ENCODE measurements around the gene POLA1.

DNA sequence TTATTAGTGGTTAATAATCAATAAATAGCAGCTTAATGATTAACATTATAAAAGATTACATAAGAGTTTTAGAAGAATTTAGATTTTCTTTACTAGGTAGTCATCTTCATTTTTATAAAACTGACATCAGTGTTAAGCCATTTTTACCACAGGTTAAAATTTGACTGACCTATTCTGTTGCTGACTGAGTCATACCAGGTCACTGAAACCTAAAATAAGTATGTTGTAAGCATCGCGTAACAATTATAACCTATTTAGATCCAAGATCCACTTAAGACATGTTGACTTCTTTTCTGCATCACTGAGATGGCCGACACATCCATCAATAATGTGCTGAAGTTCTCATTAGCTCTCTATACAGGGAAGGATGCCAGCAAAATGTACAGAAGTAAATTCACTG is 285.4 kb downstream of the POLA1 start:
- TF ChIP-seq ZNF585B (tag by site-specific recombination; IDR thresholded peaks at IDR 0.05) (no peak), CTCF (tag by site-specific recombination; IDR thresholded peaks at IDR 0.05) (no peak), ZNF561 (tag by site-specific recombination; IDR thresholded peaks at IDR 0.05; ENCODE audit: borderline replicate concordance) (no peak), KLF10 (tag by site-specific recombination; IDR thresholded peaks at IDR 0.05) (no peak), ZNF221 (tag by site-specific recombination; IDR thresholded peaks at IDR 0.05; ENCODE audit: borderline replicate concordance) (no peak), ZNF660 (tag by site-specific recombination; IDR thresholded peaks at IDR 0.05) (no peak), ZBTB20 (tag by site-specific recombination; IDR thresholded peaks at IDR 0.05) (no peak), ZNF785 (tag by site-specific recombination; IDR thresholded peaks at IDR 0.05) (no peak), BCL11A (tag by site-specific recombination; IDR thresholded peaks at IDR 0.05; ENCODE audit: low read depth) (no peak), ZNF121 (tag by site-specific recombination; IDR thresholded peaks at IDR 0.05) (no peak), ZNF791 (tag by site-specific recombination; IDR thresholded peaks at IDR 0.05) (no peak), PATZ1 (tag by site-specific recombination; IDR thresholded peaks at IDR 0.05) (no peak)
- TF ChIP-seq, protein P1, sequence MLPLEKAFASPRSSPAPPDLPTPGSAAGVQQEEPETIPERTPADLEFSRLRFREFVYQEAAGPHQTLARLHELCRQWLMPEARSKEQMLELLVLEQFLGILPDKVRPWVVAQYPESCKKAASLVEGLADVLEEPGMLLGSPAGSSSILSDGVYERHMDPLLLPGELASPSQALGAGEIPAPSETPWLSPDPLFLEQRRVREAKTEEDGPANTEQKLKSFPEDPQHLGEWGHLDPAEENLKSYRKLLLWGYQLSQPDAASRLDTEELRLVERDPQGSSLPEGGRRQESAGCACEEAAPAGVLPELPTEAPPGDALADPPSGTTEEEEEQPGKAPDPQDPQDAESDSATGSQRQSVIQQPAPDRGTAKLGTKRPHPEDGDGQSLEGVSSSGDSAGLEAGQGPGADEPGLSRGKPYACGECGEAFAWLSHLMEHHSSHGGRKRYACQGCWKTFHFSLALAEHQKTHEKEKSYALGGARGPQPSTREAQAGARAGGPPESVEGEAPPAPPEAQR (tag by site-specific recombination; IDR thresholded peaks at IDR 0.05) = no peak
- TF ChIP-seq, protein P2, sequence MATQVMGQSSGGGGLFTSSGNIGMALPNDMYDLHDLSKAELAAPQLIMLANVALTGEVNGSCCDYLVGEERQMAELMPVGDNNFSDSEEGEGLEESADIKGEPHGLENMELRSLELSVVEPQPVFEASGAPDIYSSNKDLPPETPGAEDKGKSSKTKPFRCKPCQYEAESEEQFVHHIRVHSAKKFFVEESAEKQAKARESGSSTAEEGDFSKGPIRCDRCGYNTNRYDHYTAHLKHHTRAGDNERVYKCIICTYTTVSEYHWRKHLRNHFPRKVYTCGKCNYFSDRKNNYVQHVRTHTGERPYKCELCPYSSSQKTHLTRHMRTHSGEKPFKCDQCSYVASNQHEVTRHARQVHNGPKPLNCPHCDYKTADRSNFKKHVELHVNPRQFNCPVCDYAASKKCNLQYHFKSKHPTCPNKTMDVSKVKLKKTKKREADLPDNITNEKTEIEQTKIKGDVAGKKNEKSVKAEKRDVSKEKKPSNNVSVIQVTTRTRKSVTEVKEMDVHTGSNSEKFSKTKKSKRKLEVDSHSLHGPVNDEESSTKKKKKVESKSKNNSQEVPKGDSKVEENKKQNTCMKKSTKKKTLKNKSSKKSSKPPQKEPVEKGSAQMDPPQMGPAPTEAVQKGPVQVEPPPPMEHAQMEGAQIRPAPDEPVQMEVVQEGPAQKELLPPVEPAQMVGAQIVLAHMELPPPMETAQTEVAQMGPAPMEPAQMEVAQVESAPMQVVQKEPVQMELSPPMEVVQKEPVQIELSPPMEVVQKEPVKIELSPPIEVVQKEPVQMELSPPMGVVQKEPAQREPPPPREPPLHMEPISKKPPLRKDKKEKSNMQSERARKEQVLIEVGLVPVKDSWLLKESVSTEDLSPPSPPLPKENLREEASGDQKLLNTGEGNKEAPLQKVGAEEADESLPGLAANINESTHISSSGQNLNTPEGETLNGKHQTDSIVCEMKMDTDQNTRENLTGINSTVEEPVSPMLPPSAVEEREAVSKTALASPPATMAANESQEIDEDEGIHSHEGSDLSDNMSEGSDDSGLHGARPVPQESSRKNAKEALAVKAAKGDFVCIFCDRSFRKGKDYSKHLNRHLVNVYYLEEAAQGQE (tag by site-specific recombination; IDR thresholded peaks at IDR 0.05) = no peak
